NCI-H1436 (cell line): ENCODE data around the gene MROH8.

Experiments used
- DNase-seq: peaks from one replicate; lab custom pipeline; 2025; lab: John Stamatoyannopoulos, UW

Gene MROH8

GRCh38 chr20:37178839-37179682 is at the start of gene MROH8, which contains the start of gene RPN2:
Gene MROH8 (minus strand): TSS chr20:37179548.
Gene RPN2 (plus strand): TSS chr20:37179330. CDS start chr20:37179357, 27 bp downstream.
- DNase-seq, result peak; percentile 94

DNA sequence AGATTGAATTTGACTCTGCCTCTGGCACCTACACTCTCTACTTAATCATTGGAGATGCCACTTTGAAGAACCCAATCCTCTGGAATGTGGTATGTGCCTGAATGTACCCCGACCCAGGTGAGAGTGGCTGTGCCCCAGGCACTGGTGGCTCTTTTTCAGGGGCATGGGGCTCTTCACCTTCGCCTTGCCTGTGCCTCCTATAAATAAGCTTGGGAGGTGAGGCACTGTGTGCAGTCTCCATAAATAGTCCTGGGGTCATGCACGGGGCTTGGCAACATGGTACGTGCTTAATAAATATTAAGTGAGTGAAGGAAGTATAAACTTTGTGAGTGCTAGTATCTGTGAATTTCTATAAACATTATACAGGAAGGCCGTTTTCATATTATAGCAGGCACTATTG is 49.3 kb upstream of the MROH8 start:
- no peak for DNase-seq

DNA sequence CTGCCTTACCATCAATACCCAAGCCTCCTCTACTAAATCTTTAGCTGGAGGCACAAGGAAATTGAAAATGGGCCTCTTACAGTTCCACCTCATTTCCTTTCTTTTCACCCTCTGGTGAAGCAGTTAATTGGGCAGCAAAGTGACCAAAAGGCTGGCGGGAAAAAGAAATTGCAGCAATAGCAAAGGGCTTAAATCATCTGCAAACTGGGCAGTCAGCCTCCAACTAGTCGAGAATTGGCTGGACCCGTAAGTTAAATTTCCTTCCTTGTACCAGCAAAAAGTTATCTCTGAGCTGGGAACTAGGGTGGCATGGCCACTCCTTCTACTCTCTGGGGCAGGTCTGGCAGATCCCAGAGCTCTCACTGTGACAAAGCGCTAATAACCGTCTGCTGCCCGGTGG is 48.7 kb upstream of the MROH8 start:
- DNase-seq, result no peak

GRCh38 chr20:37226889-37227288 is 47.5 kb upstream of the MROH8 start:
- no peak for DNase-seq

DNA sequence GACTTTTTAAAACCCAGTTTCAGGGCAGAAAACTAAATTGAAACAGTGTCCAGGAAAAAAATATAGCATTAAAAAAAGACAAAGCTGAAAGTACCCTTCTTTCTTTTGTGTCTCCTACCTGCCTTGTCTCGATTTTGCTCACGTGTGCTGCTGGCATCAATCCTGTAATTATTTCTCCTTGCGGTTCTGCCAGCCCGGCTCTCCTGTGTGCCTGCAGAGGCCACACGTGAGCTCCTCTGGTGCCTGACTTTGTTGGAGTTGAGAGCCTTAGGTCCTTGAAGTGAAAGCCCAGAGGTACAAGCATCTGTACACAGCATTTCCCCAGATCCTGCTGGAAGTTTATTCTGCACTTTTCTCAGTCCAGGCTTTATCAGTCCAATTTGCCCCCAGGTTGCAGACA is 45.8 kb upstream of the MROH8 start:
- no peak for DNase-seq

DNA sequence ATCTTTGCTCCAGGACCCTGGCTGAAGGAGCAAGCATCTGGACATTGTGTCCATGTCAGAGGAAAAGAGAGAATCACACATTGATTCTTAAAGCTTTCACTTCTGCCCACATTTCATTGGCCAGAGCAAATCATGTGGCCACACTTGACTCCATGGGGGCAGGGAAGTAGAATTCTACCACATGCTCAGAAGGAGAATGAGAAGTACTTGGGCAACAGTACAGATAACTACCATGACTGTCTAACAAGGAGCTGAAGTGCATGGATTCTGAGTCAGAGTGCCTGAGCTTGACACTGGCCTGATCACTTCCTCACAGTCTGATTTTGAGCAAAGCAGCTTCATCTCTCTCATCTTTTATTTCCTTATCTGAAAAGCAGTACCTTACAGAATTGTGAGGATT is 43.7 kb upstream of the MROH8 start:
- no peak for DNase-seq

DNA sequence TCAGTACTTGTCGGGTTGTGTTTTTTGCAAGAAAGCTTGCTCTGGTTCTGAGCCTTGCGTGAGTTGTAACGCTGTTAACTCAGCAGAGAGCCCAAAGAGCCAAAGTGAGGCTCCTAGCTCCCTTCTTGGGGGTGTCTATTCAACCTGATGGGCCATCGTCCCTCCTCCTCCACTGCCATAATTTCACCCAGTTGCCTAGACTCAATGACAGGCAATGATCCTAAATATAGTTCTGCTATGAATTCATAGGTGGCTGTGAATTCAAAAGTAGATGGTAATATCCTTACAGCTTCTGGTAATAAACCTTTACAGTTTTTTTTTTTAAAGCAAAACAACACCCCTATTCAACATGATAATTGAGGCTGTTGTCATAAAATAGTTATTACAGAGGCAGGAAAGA is 42.7 kb upstream of the MROH8 start:
- no peak for DNase-seq

GRCh38 chr20:37220731-37221130 is 41.4 kb upstream of the MROH8 start:
- DNase-seq, result no peak

- DNase-seq, result no peak
Measured at GRCh38 chr20:37219751-37220668, 40.7 kb upstream of the MROH8 start.

DNA sequence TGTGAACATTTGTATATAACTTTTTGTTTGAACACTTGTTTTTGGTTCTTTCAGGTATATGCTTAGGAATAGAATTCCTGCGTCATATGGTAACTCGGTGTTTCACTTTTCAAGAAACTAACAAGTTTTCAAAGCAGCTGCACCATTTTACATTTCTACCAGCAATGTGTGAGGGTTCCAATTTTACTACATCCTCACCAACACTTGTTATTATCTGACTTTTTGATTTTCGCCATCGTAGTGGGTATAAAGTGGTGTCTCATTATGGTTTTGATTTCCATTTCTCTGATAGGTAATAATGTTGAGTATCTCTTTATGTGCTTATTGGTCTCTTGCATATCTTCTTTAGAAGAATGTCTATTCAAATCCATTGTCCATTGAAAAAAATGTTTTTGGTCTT is 39.6 kb upstream of the MROH8 start:
- DNase-seq, result no peak

DNA sequence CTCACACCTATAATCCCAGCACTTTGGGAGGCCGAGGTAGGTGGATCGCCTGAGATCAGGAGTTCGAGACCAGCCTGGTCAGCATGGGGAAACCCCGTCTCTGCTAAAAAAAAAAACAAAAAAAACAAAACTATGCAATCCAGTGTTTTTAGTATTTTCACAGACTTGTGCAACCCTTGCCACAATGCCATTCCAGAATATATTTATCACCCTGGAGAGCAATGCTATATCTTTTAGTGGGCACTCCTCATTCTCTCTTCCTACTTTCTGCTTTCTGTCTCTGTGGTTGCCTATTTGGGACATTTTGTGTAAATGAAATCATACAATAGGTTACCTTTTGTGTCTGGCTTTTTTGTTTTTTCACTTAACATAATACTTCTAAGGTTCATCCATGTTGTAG is 39.1 kb upstream of the MROH8 start:
- DNase-seq, result no peak

- no peak for DNase-seq
Measured at GRCh38 chr20:37209661-37210314, 30.4 kb upstream of the MROH8 start.

- no peak for DNase-seq
Measured at GRCh38 chr20:37209193-37209592, 29.8 kb upstream of the MROH8 start.

DNA sequence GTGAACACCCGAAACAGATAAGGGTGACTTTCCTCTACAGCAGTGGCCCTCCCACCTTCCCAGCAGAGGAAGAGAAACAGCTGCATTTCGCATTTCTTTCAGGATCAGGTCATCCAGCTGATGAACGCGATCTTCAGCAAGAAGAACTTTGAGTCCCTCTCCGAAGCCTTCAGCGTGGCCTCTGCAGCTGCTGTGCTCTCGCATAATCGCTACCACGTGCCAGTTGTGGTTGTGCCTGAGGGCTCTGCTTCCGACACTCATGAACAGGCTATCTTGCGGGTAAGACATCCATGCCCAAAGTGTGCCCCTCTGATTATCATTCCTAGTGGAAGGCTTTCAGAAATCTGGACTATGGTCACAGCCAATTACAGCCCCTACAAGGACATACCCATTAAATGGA is 27.8 kb upstream of the MROH8 start:
- DNase-seq, result no peak

DNA sequence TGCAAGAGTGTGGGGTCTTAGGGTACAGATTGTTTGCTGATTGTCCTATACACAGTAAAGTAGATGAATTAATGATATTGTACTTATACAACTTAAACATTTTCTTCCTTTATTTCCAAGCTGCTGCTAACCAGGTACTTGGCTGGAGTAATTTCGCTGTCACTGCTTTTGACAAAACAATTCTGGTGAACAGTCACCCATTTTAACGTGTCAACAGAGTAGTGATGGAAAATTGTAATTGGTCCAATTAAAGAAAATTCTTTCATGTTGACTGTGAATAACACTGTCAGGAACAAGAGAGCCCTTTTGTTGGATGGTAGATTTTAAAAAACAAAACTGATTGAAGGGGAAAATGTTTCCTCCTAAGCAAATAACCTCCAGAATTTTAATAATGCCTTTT is 26.4 kb upstream of the MROH8 start:
- peak; percentile 69 for DNase-seq

GRCh38 chr20:37205130-37205529 is 25.8 kb upstream of the MROH8 start:
- DNase-seq, result no peak

- DNase-seq, result no peak
Measured at GRCh38 chr20:37204056-37204455, 24.7 kb upstream of the MROH8 start.

GRCh38 chr20:37202267-37202943 is 23.1 kb upstream of the MROH8 start:
- DNase-seq, result peak; percentile 30

GRCh38 chr20:37201827-37202162 is 22.4 kb upstream of the MROH8 start:
- no peak for DNase-seq

- DNase-seq, result no peak
Measured at GRCh38 chr20:37200926-37201826, 21.8 kb upstream of the MROH8 start.

- DNase-seq, result no peak
Measured at GRCh38 chr20:37200376-37200775, 21.0 kb upstream of the MROH8 start.
